Activated naive CD4-positive, alpha-beta T cell treated with anti-CD3 and anti-CD28 coated beads for 36 hours (primary cell): ENCODE results near the gene ADAMTSL2. TPM values are rescaled to one million over a fixed set of nuclear protein-coding genes. Genes with fewer than 3 reads are reported as not detected.

Source experiments
- CTCF ChIA-PET: fragments of 350-600 bp; sonication (Branson Sonifier 250); formaldehyde crosslinking; loops from one replicate; lab custom pipeline; 2021; ENCODE audit warnings: antibody characterized with exemption; lab: Charles Lee
- DNase-seq: peaks from one replicate; pipeline ENCODE4 v3.0.0-alpha.2; 2020
- H3K27ac Mint-ChIP-seq: one replicate; pipeline ENCODE4 v1.8.0; 2021; ENCODE audit warnings: mild to moderate bottlenecking, mixed read lengths
- H3K27me3 Mint-ChIP-seq: one replicate; pipeline ENCODE4 v1.8.0; 2021; ENCODE audit warnings: low read depth, mixed read lengths
- H3K36me3 Mint-ChIP-seq: one replicate; pipeline ENCODE4 v1.8.0; 2021; ENCODE audit warnings: low read depth, mixed read lengths
- H3K4me1 Mint-ChIP-seq: one replicate; pipeline ENCODE4 v1.8.0; 2021; ENCODE audit warnings: low read depth, mixed read lengths
- H3K4me3 Mint-ChIP-seq: one replicate; pipeline ENCODE4 v1.8.0; 2021; ENCODE audit warnings: mild to moderate bottlenecking, moderate library complexity, mixed read lengths
- H3K9me3 Mint-ChIP-seq: one replicate; pipeline ENCODE4 v1.8.0; 2021; ENCODE audit warnings: mixed read lengths
- intact Hi-C: fragments of 100-400 bp; cut with micrococcal nuclease; formaldehyde crosslinking; loops from one replicate; pipeline ENCODE4 v1.15.1; 2023
- total RNA-seq, 2 experiments: library from RNA; stranded (reverse); gene quantifications; one replicate each; pipeline ENCODE4 v1.2.3, GENCODE V29; 2021

Gene ADAMTSL2
- total RNA-seq, 2 experiments from 2014 or later = 0.14 to 0.17 TPM

DNA sequence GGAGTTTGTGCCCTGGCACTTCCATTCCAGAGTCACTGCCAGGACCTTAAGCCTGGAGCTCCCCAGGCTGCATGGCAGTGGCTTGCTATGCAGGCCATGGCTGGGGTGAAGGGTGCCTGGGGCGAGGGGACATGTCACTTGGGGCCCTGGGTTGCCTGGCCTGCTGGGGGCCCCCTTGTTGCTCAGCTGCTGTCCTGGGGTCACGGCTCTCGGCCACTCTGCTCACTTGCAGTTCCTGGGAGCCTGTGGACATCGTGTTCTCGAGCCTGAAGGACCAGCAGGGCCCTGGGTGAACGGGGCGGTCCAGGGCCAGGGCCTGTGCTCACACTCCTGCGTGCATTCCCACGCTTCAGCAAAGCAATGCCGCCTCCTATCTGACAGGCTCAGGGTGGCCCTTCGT lies 41.1 kb upstream of the ADAMTSL2 start:
- Mint-ChIP-seq H3K4me1 (no peaks in the 10 kb centered on the region), H3K27ac (no peak overlapping the region), H3K36me3 (no peaks in the 10 kb centered on the region), H3K9me3 (no peaks in the 10 kb centered on the region), H3K4me3 (no peak overlapping the region), H3K27me3 (no peaks in the 10 kb centered on the region)
- no peak for DNase-seq
- intact Hi-C loops = no loop called here
- CTCF ChIA-PET = no interaction called here

GRCh38 chr9:133493845-133494540 lies 40.5 kb upstream of the ADAMTSL2 start:
- no peak for DNase-seq
- CTCF ChIA-PET = no interaction called here

DNA sequence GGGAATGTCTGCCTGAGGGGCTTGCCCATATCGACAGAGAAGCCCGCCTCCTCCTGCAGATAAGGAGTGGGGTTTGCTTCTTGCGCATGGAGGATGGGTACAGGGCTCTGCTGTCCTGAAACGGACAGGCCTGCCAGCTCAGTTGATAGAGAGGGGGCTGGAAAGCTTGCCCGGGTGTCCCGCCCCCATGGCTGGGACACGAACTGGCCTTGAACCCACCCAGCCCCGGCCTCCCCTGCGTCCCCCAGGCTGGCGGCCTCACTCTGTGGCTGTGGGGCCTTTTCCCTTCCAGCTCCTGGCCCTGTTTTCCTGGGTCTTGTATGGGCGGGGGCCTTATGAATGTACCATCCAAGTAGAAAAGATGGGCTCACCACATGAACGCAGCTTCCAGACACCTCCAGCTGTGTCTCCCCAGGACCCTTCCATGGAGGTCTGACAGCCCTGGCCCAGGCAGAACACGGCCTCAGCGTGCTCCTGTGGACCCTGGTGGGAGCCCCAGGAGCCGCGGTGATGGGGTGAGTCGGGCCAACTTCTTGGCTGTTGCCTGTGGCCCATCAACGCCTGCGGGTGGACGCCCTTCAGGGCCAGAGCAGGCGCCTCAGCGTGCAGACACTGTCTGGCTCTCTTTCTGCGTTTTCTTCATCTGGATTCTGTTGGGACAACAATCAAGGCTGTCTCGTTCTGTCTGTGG lies 39.7 kb upstream of the ADAMTSL2 start:
- intact Hi-C loops = no loop called here
- Mint-ChIP-seq H3K4me3 (no peak overlapping the region), H3K9me3 (no peaks in the 10 kb centered on the region), H3K27ac (no peak overlapping the region), H3K4me1 (no peaks in the 10 kb centered on the region), H3K27me3 (no peaks in the 10 kb centered on the region), H3K36me3 (no peaks in the 10 kb centered on the region)
- DNase-seq = no peak
- CTCF ChIA-PET = interaction anchor here (0.9 to 2.1 kb wide), 2 partner anchors 8 to 254 kb away, joined by 3 to 6 read pairs; no protein-coding TSS in a partner anchor

More at GRCh38 chr9:133493845-133494540, 40.5 kb upstream of the ADAMTSL2 start:
- Mint-ChIP-seq H3K4me1 (no peaks in the 10 kb centered on the region), H3K36me3 (no peaks in the 10 kb centered on the region), H3K4me3 (no peak overlapping the region), H3K27me3 (no peaks in the 10 kb centered on the region), H3K27ac (no peak overlapping the region), H3K9me3 (no peaks in the 10 kb centered on the region)
- intact Hi-C loops = no loop called here

GRCh38 chr9:133495327-133496293 lies 38.9 kb upstream of the ADAMTSL2 start:
- CTCF ChIA-PET = interaction anchor here (0.6 to 2.1 kb wide), 5 partner anchors 9 to 477 kb away, joined by 3 to 6 read pairs (median 3); no protein-coding TSS in a partner anchor
- Mint-ChIP-seq H3K27me3 (no peaks in the 10 kb centered on the region), H3K9me3 (no peaks in the 10 kb centered on the region), H3K4me3 (no peak overlapping the region), H3K27ac (no peak overlapping the region), H3K36me3 (no peaks in the 10 kb centered on the region), H3K4me1 (no peaks in the 10 kb centered on the region)
- no peak for DNase-seq
- intact Hi-C loops = no loop called here

DNA sequence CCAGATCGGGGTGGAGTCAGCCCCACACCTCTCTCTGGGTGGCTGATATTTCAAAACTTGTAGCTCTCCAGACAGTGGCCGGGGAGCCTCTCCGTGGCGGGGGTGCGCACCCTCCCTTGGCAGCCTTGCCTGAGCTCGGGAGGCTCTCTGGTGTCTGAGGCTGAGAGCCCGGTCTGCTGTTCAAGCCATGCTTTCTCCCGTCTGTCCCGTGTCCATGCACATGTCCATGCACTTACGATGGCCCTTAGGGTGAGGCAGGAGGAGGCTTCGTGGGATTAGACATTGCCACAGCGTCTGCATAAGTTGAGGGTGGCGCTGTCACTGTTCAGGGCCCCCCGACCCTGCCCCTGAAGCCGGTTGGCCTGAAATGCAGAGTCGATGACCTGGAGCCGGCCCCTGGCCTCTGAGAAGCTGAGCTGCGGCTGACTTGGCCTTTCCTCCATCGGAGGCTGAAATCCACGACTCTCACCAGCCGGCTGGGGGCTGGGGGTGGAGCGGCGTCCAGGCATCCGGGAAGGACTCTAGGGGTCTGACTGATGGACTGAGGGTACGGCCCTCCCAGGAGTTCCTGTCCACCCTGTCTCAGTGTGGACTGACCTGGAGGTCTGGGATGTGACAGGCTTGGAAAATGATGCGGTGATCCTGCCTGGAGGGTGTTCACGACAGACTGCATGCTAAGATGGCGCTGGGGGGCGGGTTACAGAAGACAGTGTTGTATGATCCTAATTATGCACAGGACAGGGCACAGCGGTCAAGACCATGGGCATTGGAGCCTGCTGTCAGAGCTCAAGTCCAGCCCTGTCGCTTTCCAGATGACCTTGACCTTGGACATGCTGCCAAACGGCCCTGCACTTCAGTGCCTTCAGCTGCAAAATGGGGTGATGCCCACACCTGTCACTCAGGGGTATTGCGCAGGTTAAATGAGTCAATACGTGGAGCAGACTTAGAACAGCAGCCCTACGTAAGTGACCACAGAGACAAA lies 37.4 kb upstream of the ADAMTSL2 start:
- H3K36me3 Mint-ChIP-seq = no peaks in the 10 kb centered on the region
- CTCF ChIA-PET = interaction anchor here (2.1 kb wide), 1 partner anchor 10 kb away, joined by 6 read pairs; no protein-coding TSS in a partner anchor
- H3K9me3 Mint-ChIP-seq = peaks cover 11% of the 10 kb centered on the region
- intact Hi-C loops = no loop called here
- no peak for DNase-seq
- no peaks in the 10 kb centered on the region for H3K4me1 Mint-ChIP-seq
- H3K4me3 Mint-ChIP-seq = no peak overlapping the region
- H3K27me3 Mint-ChIP-seq = no peaks in the 10 kb centered on the region
- H3K27ac Mint-ChIP-seq = no peak overlapping the region

DNA sequence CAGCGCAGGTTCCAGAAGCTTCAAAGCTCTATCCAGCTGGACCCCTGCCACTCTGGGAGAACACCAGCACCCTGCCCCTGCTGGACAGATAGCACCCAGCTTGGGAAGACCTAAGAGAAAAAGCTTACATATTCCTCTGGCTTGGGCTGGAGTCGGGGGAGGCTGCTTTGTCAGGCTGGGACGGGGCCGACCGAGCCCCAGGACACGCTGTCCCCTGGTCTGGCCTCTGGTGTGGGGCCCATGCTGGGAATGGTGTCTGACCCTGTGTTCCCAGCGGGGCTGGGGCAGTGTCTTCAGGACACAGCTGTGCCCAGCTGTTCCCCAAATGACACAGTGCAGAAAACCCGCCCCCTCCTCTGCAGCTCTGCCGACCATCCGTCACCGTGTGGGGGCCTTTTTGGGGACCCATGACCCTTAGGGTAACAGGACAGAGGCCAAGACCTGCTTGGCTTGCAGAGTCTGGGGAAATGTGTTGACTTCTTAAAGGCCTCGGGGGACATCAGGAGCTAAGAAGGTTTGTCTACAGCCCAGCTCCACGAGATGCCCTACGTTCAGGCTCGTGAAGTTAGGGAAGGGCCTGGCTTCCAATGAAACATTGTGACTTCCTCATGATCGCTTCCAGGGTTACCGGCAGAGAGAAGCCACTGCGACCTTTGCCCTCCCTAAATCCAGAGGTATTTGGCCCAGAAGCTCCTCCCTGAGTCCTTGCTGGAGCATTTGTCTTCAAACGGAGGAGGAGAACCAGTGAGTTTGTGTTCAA lies 35.2 kb upstream of the ADAMTSL2 start:
- Mint-ChIP-seq H3K27me3 (no peaks in the 10 kb centered on the region), H3K9me3 (peaks cover 17% of the 10 kb centered on the region), H3K36me3 (peaks cover 4% of the 10 kb centered on the region), H3K4me3 (no peak overlapping the region), H3K27ac (no peak overlapping the region), H3K4me1 (no peaks in the 10 kb centered on the region)
- CTCF ChIA-PET = no interaction called here
- no peak for DNase-seq
- intact Hi-C loops = no loop called here

GRCh38 chr9:133499892-133500270 lies 34.6 kb upstream of the ADAMTSL2 start:
- H3K27me3 Mint-ChIP-seq = no peaks in the 10 kb centered on the region
- H3K36me3 Mint-ChIP-seq = peaks cover 4% of the 10 kb centered on the region
- intact Hi-C loops = no loop called here
- no peak for DNase-seq
- CTCF ChIA-PET = no interaction called here
- no peak overlapping the region for H3K4me3 Mint-ChIP-seq
- H3K27ac Mint-ChIP-seq = no peak overlapping the region
- H3K9me3 Mint-ChIP-seq = peaks cover 17% of the 10 kb centered on the region
- H3K4me1 Mint-ChIP-seq = no peaks in the 10 kb centered on the region

DNA sequence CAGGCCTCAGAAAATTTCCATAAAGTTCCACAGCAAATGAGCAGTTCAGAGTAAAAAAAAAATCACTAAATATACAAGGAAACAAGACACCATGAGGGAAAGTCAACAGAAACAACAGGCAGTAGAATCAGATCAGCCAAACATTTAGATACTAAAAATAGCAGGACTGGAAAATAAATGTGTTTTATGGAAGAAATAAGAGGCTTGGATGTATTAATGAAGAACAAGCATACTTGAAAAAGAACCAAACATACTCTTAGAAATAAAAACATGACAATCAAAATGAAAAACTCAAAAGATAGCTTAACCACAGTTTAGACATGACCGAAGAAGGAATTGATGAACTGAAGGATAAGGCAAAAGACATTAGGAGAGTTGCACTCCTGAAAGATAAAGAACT lies 32.4 kb upstream of the ADAMTSL2 start:
- CTCF ChIA-PET = no interaction called here
- Mint-ChIP-seq H3K4me1 (no peaks in the 10 kb centered on the region), H3K27me3 (no peaks in the 10 kb centered on the region), H3K27ac (no peak overlapping the region), H3K9me3 (peaks cover 17% of the 10 kb centered on the region), H3K36me3 (peaks cover 4% of the 10 kb centered on the region), H3K4me3 (no peak overlapping the region)
- intact Hi-C loops = no loop called here
- no peak for DNase-seq

GRCh38 chr9:133505186-133505830 lies 29.2 kb upstream of the ADAMTSL2 start:
- Mint-ChIP-seq H3K4me1 (peaks cover 12% of the 10 kb centered on the region), H3K27me3 (no peaks in the 10 kb centered on the region), H3K36me3 (peaks cover 4% of the 10 kb centered on the region), H3K27ac (no peak overlapping the region), H3K9me3 (peaks cover 17% of the 10 kb centered on the region), H3K4me3 (no peak overlapping the region)
- CTCF ChIA-PET = no interaction called here
- no peak for DNase-seq
- intact Hi-C loops = no loop called here

GRCh38 chr9:133505901-133506652 lies 28.4 kb upstream of the ADAMTSL2 start:
- no peak overlapping the region for H3K4me3 Mint-ChIP-seq
- intact Hi-C loops = no loop called here
- no peak overlapping the region for H3K27ac Mint-ChIP-seq
- peaks cover 12% of the 10 kb centered on the region for H3K4me1 Mint-ChIP-seq
- H3K27me3 Mint-ChIP-seq = no peaks in the 10 kb centered on the region
- H3K9me3 Mint-ChIP-seq = peaks cover 15% of the 10 kb centered on the region
- peaks cover 4% of the 10 kb centered on the region for H3K36me3 Mint-ChIP-seq
- DNase-seq = no peak
- CTCF ChIA-PET = interaction anchor here (0.8 kb wide), 1 partner anchor 10 kb away, joined by 3 read pairs; no protein-coding TSS in a partner anchor
